ENCODE results near the gene RC3H2.

Gene RC3H2

DNA sequence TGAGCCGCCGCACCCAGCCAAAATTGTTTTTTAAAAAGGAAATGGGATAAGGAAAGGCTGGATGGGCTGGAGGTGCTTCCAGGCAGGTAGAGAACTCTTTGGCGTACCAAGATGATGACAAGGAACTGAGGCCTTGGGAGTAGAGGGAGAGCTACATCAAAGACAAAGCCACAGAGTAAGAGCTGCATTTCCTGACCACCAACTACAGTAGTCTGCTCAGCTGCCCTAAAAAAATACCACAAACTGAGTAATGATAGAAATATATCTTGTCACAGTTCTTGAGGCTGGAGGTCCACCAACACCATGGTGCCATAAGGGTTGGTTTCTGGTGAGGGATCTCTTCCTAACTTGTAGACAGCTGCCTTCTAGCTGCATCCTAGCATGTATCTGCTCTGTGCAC lies 97.0 kb downstream of the RC3H2 start:
- DNase-seq (ENCODE audit: low spot score) = no peak

DNA sequence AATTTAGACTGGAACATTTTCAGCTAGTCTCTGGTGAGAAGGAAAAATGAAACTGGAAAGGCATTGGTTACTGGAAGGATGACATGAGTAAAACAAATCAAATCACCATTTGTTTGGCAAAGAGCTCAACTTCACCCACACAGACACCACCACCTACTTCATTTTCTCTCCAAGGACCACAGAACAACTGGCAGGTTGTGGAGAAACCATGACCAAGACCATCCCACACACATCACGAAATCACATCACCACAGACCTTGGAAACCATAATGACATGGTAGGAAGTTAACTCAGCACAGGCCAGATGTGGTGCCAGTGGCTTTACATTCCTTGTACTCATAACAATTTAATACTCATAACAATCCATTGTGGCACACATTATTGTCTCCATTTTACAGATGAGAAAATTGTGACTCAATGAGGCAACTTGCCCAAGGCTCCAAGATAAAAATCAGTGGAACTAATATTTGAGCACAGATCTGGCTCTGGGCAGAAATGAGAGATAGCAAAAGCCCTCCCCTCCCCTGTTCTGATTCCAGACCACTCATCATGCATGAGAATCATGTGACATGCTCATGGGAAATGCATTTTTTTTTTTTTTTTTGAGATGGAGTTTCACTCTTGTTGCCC lies 97.8 kb downstream of the RC3H2 start:
- no peak for DNase-seq (ENCODE audit: low spot score)

DNA sequence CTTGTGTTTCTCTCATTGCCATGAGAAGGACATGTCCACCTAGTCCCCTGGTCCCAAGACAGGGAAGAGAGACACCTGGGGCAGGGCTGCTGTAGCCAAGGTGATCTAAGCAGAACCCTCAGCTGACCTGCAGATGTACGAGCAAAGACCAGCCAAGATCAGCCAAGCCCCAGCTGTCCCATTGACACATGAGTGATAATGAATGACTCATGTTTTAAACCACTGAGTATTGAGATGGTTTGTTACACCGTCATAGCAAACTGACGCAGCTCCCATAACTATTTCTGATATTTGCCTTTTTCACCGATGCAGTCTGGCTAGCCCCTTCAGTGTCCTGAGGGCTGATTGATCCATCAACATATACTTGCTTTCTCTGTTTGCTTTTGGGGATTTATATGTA lies 98.5 kb downstream of the RC3H2 start:
- no peak for DNase-seq (ENCODE audit: low spot score)

DNA sequence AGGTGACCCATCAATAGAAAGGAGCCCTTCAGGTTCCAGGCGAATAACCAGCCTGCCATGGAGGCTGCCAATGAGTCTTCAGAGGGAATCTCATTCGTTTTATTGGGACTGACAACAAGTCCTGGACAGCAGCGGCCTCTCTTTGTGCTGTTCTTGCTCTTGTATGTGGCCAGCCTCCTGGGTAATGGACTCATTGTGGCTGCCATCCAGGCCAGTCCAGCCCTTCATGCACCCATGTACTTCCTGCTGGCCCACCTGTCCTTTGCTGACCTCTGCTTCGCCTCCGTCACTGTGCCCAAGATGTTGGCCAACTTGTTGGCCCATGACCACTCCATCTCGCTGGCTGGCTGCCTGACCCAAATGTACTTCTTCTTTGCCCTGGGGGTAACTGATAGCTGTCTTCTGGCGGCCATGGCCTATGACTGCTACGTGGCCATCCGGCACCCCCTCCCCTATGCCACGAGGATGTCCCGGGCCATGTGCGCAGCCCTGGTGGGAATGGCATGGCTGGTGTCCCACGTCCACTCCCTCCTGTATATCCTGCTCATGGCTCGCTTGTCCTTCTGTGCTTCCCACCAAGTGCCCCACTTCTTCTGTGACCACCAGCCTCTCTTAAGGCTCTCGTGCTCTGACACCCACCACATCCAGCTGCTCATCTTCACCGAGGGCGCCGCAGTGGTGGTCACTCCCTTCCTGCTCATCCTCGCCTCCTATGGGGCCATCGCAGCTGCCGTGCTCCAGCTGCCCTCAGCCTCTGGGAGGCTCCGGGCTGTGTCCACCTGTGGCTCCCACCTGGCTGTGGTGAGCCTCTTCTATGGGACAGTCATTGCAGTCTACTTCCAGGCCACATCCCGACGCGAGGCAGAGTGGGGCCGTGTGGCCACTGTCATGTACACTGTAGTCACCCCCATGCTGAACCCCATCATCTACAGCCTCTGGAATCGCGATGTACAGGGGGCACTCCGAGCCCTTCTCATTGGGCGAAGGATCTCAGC lies 104.8 kb downstream of the RC3H2 start, which contains the start of gene OR1K1:
Gene OR1K1, plus strand, starts transcription at position 58 of the 995 bp plus-strand sequence. Its CDS starts 0 bp downstream, at position 58.
- no peak for DNase-seq (ENCODE audit: low spot score)

DNA sequence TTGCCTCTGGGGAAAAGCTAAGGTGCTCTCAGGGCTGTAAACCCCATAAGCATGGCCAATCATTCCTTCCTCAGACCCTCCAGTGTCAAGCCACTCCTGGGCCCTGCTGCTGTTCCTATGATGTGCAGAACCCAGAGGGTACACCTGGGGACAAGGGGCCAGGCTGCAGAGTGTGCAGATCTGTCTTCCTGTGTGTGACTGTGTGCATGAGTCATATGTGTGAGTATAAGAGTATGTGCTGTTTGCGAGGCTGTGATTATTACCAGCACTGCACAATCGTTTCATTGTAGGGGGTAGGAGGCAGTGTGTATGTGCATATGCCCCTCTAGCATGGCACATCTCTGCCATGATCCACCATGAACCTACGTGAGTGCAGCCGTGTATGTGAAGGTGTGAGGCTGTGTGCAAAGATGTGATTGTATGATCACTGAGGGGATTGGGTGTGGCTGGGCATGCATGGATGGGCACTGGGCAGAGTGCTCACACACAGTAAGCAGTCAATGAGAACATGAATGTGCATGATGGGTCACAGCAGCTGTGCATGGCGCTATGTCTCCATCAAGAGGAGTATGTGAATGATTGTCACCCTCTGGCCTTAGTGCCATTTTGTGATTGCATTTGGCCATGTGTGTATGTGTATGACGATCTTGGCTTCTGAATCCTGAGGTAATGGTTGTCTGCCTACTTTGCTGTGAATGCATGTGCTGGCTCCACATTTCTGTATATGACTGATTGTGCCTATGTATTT lies 107.7 kb downstream of the RC3H2 start:
- no peak for DNase-seq (ENCODE audit: low spot score)

All from SW480 (cell line).